ENCODE data around the gene BPIFB2. TPM values are rescaled to one million over a fixed set of nuclear protein-coding genes. Genes with fewer than 3 reads are reported as not detected.

The BPIFB2 gene
- total RNA-seq, 3 donors from 2014 or later (not counting 1 experiment from before 2014, with no cell fraction given), result not detected

GRCh38 chr20:33022694-33023438 lies 15.4 kb downstream of the BPIFB2 start:
- no peak overlapping the region for H3K4me3 ChIP-seq (ENCODE audit: low read length)
- Mint-ChIP-seq H3K9me3 (no peaks in the 10 kb centered on the region), H3K36me3 (no peaks in the 10 kb centered on the region), H3K4me1 (no peaks in the 10 kb centered on the region), H3K4me3 (no peak overlapping the region), H3K27ac (no peak overlapping the region), H3K27me3 (ENCODE audit: low read depth in 2 of 2) (no peaks in the 10 kb centered on the region)
- ATAC-seq (no peak), DNase-seq (no peak)
- H3K36me3 ChIP-seq (ENCODE audit: control insufficient read depth, insufficient read depth, low read length), result no peaks in the 10 kb centered on the region
- no peak for TF ChIP-seq CTCF (IDR thresholded peaks at IDR 0.05)
- H3K27me3 ChIP-seq (ENCODE audit: control insufficient read depth, insufficient read depth, low read length), result no peaks in the 10 kb centered on the region
- H3K4me1 ChIP-seq (ENCODE audit: control insufficient read depth, insufficient read depth, low read length), result no peaks in the 10 kb centered on the region
- H3K9me3 ChIP-seq (ENCODE audit: control insufficient read depth, insufficient read depth, low read length), result no peaks in the 10 kb centered on the region
- no peak overlapping the region for H3K27ac ChIP-seq (ENCODE audit: low read length)
- intact Hi-C loops (cut with micrococcal nuclease), result no loop called here
- WGBS (ENCODE audit: insufficient coverage), result 91% methylated on average over 7 of the region's 7 CpGs

- ATAC-seq (no peak), DNase-seq (no peak)
- Mint-ChIP-seq H3K4me1 (no peaks in the 10 kb centered on the region), H3K9me3 (no peaks in the 10 kb centered on the region), H3K4me3 (no peak overlapping the region), H3K27ac (no peak overlapping the region), H3K27me3 (ENCODE audit: low read depth in 2 of 2) (no peaks in the 10 kb centered on the region), H3K36me3 (no peaks in the 10 kb centered on the region)
- intact Hi-C loops (cut with micrococcal nuclease), result no loop called here
- Histone ChIP-seq H3K4me3 (ENCODE audit: low read length) (no peak overlapping the region), H3K27me3 (ENCODE audit: control insufficient read depth, insufficient read depth, low read length) (no peaks in the 10 kb centered on the region), H3K4me1 (ENCODE audit: control insufficient read depth, insufficient read depth, low read length) (no peaks in the 10 kb centered on the region), H3K27ac (ENCODE audit: low read length) (no peak overlapping the region), H3K36me3 (ENCODE audit: control insufficient read depth, insufficient read depth, low read length) (no peaks in the 10 kb centered on the region), H3K9me3 (ENCODE audit: control insufficient read depth, insufficient read depth, low read length) (no peaks in the 10 kb centered on the region)
- TF ChIP-seq CTCF (IDR thresholded peaks at IDR 0.05), result no peak
- WGBS (ENCODE audit: insufficient coverage), result 80% methylated on average over 6 of the region's 6 CpGs
These were observed 16.1 kb downstream of the BPIFB2 start for GRCh38 chr20:33023439-33024242.

GRCh38 chr20:33024243-33024560 lies 16.7 kb downstream of the BPIFB2 start:
- no peak overlapping the region for H3K27ac Mint-ChIP-seq
- no peak overlapping the region for H3K4me3 Mint-ChIP-seq
- Histone ChIP-seq H3K36me3 (ENCODE audit: control insufficient read depth, insufficient read depth, low read length) (no peaks in the 10 kb centered on the region), H3K27me3 (ENCODE audit: control insufficient read depth, insufficient read depth, low read length) (no peaks in the 10 kb centered on the region), H3K4me1 (ENCODE audit: control insufficient read depth, insufficient read depth, low read length) (no peaks in the 10 kb centered on the region), H3K4me3 (ENCODE audit: low read length) (no peak overlapping the region), H3K27ac (ENCODE audit: low read length) (no peak overlapping the region), H3K9me3 (ENCODE audit: control insufficient read depth, insufficient read depth, low read length) (no peaks in the 10 kb centered on the region)
- TF ChIP-seq CTCF (IDR thresholded peaks at IDR 0.05), result no peak
- intact Hi-C loops (cut with micrococcal nuclease), result no loop called here
- H3K4me1 Mint-ChIP-seq, result no peaks in the 10 kb centered on the region
- H3K9me3 Mint-ChIP-seq, result no peaks in the 10 kb centered on the region
- DNase-seq (no peak), ATAC-seq (no peak)
- H3K36me3 Mint-ChIP-seq, result no peaks in the 10 kb centered on the region
- 100% methylated on average over 1 of the region's 1 CpG for WGBS (ENCODE audit: insufficient coverage)
- H3K27me3 Mint-ChIP-seq (ENCODE audit: low read depth in 2 of 2), result no peaks in the 10 kb centered on the region

Data from natural killer cell (primary cell).